CD1c-positive myeloid dendritic cell (primary cell): ENCODE data around the gene RSAD1.

Experiments used
- DNase-seq: peaks from one replicate; pipeline ENCODE4 v3.0.0-alpha.2; 2016; ENCODE audit errors: extremely low spot score

Gene RSAD1

GRCh38 chr17:50519141-50519834 lies 40.6 kb downstream of the RSAD1 start:
- no peak for DNase-seq

- DNase-seq: no peak
These were observed 41.8 kb downstream of the RSAD1 start for GRCh38 chr17:50520483-50520882.

GRCh38 chr17:50521514-50521913 lies 42.9 kb downstream of the RSAD1 start:
- no peak for DNase-seq

- DNase-seq: no peak
These were observed 44.1 kb downstream of the RSAD1 start for GRCh38 chr17:50522766-50523165.

- DNase-seq: no peak
These were observed 44.5 kb downstream of the RSAD1 start for GRCh38 chr17:50523208-50523607.

GRCh38 chr17:50524838-50525237 lies 46.2 kb downstream of the RSAD1 start:
- no peak for DNase-seq

GRCh38 chr17:50527155-50527762 lies 48.6 kb downstream of the RSAD1 start:
- DNase-seq: no peak

- DNase-seq: no peak
These were observed 49.4 kb downstream of the RSAD1 start for GRCh38 chr17:50527949-50528474.

GRCh38 chr17:50529849-50530248 lies 51.2 kb downstream of the RSAD1 start:
- DNase-seq: no peak

- DNase-seq: no peak
These were observed 52.9 kb downstream of the RSAD1 start for GRCh38 chr17:50531428-50532025.

GRCh38 chr17:50532452-50533024 lies 53.9 kb downstream of the RSAD1 start, which contains the start of gene EPN3:
Gene EPN3 (plus strand): TSS chr17:50532735. CDS start chr17:50536557, 3,822 bp downstream.
- DNase-seq: no peak

- no peak for DNase-seq
These were observed 54.5 kb downstream of the RSAD1 start for GRCh38 chr17:50533185-50533584.

- no peak for DNase-seq
These were observed 55.1 kb downstream of the RSAD1 start for GRCh38 chr17:50533720-50534148.

- peak; percentile 15 for DNase-seq
These were observed 55.7 kb downstream of the RSAD1 start for GRCh38 chr17:50534222-50534978.

- no peak for DNase-seq
These were observed 56.3 kb downstream of the RSAD1 start for GRCh38 chr17:50534979-50535326.

GRCh38 chr17:50535407-50535806 lies 56.7 kb downstream of the RSAD1 start:
- no peak for DNase-seq
